Endometrium (tissue), 2 donors: ENCODE results near the gene TMEM184C.

Source experiments
- FAIRE-seq: peaks from 2 replicates; lab custom pipeline; 2012; peaks lifted over from hg19 to GRCh38; lab: Jason Lieb, UNC
- donor health status: control.
- donor health status: control.

The TMEM184C gene

DNA sequence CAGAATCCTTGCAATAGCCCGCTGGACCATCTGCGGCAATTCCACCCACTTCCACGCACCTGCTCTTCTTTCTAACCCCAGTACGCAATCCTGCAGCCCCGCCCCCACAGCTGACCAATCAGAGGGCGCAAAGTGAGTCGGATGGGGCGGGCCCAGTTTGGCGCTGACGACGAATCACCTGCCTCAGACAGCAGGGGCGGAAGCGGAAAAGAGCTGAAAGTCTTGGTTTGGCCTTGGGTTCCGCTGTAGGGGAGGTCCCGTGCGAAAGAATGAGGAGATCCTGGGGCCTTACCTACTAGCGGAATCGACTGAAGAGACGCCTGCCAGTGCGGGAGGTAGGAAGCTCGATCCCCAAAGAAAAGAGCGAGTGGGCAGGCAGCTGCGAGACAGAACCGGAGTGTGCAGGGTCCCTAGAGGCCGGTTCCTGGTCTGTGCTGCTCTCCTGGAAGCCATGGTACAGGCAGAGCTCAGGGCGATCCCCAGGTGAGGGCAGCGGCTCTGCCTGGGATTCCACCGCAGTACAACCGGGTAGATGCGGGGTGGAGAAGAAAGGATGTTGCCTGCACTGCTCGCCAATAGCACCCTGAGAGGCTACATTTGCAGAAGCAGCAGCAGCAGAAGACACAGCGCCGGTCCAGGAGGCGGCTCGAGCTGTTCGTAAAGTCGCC, at the start of gene TMEM184C:
TSS of gene TMEM184C (plus strand) at position 225 of the 668 bp plus-strand sequence. CDS start 560 bp downstream, outside the sequence.
- peak; percentile 97 for FAIRE-seq

GRCh38 chr4:147570616-147571015, 46.6 kb upstream of the TMEM184C start:
- FAIRE-seq, result no peak

- FAIRE-seq, result no peak
Observed at GRCh38 chr4:147571036-147571770, 46.0 kb upstream of the TMEM184C start.

GRCh38 chr4:147576084-147576483, 41.1 kb upstream of the TMEM184C start:
- FAIRE-seq, result no peak

GRCh38 chr4:147578051-147578476, 39.1 kb upstream of the TMEM184C start:
- FAIRE-seq, result no peak

DNA sequence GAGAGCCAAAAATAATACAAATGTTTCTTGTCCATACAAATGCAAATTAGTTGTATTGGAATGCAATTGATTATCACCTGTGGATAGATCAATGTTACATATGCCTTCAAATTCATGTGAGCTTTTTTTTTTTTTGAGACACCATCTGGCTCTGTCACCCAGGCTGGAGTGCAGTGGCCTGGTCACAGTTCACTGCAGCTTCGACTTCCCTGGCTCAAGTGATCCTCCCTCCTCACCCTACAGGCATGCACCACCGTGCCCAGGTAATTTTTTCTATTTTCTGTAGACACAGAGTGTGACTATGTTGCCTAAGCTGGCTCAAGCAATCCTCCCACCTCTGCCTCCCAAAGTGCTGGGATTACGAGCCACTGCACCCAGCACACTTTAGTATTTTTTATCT, 38.6 kb upstream of the TMEM184C start:
- no peak for FAIRE-seq

GRCh38 chr4:147580396-147580795, 36.8 kb upstream of the TMEM184C start:
- FAIRE-seq, result no peak

DNA sequence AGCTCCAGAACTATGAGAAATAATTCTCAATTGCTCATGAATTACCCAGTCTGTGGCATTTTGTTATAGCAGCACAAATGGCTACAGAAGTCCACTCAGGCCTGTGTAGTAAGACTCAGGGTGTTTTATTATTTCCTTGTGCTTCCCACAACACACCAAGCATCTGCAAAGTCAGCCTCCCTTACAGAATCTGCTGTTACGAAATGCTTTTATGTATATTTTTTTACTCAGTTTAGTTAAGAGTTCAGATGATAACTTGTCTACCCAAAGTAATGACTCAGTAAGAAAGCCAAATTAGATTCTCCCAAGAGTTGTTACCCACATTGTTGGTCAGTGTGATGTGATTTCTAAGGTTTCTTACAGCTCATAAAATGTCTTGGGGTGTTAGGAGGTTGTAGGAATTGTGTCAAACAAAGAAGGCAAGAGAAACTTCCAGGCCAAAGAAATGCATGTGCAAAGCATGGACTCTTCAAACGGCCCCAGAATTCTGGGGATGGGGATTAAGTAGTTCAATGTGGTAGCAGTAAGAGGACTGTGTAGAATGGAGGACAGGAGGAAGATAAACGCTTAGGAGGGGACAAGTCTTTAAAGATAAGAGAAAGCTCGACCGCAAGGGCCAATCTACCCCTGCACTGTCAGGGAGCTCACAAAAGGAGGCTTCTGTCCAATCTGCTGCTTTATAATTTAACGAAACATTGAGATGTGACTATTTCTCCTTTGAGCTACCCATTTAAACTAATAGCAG, 35.4 kb upstream of the TMEM184C start:
- FAIRE-seq, result no peak

- FAIRE-seq, result no peak
Observed at GRCh38 chr4:147582386-147583060, 34.7 kb upstream of the TMEM184C start.

DNA sequence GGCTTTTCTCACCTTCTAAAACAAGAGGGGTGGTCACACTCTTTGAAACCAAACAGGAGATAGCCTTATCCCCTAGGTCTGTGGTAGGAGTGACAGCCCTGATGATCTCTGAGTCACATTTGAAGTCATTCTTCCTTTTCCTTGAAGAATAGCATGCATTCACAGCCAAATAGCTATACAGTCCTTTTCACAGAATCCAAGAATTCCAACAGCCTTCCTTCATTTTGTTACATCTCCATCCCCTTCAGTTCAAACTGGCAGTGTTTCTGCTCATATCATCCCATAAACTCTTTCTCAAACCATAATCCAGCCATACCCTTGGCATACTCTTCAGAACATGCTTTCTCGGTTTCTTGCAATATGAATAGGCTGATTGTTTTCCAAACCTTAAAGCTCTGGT, 33.3 kb upstream of the TMEM184C start:
- no peak for FAIRE-seq

GRCh38 chr4:147586032-147586431, 31.2 kb upstream of the TMEM184C start:
- FAIRE-seq, result no peak

- no peak for FAIRE-seq
Observed at GRCh38 chr4:147586637-147587036, 30.6 kb upstream of the TMEM184C start.

- FAIRE-seq, result no peak
Observed at GRCh38 chr4:147587041-147587440, 30.2 kb upstream of the TMEM184C start.

- FAIRE-seq, result no peak
Observed at GRCh38 chr4:147589586-147589985, 27.6 kb upstream of the TMEM184C start.

DNA sequence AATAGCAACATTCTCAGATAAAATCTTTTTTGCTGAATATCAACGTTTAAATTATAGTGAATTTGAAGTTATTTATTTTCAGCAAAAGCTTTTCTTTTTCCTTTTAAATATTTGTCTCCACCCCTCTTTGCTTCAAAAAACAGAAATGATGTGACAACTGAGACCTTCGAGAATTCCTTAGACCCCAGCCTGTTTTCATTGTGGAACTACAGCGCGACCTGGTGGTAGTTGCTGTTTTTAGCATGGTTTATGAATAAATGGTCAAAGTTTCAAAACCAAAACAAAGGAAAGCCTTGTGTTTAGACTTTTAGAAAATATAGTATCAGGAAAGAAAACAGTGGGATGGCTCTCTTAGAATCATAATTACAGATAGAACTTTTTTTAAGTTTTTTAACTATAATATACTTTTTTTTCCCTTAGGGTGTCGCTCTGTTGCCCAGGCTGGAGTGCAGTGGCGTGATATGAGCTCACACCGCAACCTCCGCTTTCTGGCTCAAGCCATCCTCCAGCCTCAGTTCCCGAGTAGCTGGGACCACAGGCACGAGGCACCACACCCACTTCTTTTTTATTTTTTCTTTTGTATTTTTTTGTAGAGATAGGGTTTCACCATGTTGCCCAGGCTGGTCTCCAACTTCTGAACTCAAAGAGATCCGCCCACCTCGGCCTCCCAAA, 26.8 kb upstream of the TMEM184C start:
- FAIRE-seq, result peak; percentile 98

DNA sequence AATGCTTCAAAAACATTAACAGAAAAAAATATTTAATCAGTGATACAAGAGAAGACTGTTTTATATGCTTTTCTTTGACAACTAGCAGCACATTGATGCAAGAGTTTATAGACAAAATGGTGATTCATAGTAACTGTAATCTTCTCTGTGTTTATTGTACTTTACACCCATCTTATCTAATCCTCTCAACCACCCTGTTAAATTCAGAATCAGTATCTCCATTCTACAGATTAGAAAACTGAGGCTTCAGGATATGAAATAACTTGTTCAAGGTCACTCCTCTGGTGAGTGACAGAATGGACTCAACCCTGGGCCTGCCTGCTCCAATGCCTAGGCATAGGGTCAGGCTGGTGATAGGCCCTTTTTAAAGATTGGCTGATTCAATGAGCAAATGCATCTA, 26.1 kb upstream of the TMEM184C start:
- FAIRE-seq, result no peak

GRCh38 chr4:147594107-147594506, 23.1 kb upstream of the TMEM184C start:
- FAIRE-seq, result no peak

DNA sequence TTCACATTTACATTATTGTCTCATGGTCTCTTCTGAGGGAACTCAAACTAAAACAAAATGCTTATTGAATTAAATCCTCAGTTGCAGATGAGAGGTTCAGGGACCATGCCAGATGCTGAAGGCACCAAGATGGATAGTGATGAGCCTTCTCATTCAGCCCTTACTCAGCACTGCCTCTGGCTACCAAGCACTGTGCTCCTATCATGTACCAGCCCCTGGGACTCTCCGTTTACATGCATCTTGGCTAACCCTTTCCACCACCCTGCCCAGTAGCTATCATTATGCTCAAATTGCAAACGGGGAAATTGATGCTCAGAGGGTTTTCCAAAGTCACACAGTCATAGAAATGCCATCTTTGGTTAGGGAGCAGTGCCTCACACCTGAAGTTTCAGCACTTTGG, 22.6 kb upstream of the TMEM184C start:
- FAIRE-seq, result no peak

- no peak for FAIRE-seq
Observed at GRCh38 chr4:147596377-147596776, 20.8 kb upstream of the TMEM184C start.

GRCh38 chr4:147596981-147597380, 20.2 kb upstream of the TMEM184C start:
- no peak for FAIRE-seq

- FAIRE-seq, result no peak
Observed at GRCh38 chr4:147597561-147597960, 19.6 kb upstream of the TMEM184C start.

DNA sequence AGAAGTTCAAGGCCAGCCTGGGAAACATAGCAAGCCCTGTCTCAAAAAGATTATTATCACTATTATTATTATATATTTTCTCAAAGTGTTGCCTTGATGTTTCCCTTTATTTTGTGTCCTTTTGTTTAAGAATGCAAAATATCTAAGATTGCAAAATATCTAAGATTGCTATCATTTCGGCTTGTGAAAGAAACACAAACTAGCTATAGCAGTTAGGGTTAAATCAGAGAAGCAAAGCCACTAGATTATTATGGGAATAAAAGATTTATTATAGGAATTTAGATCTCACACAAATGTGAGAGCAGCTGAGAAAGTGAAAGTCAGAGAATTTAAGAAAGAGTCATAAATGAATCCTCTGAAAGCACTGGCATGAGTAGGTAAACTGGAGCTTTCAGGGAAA, 18.0 kb upstream of the TMEM184C start:
- no peak for FAIRE-seq
